ENCODE results near the gene GNPNAT1.

The GNPNAT1 gene

GRCh38 chr14:52791223-52792096, at the start of gene GNPNAT1:
GNPNAT1 (minus strand) TSS chr14:52791607; CDS start chr14:52784650, 6,957 bp downstream.
- H3K27me3 Mint-ChIP-seq, result no peaks in the 10 kb centered on the region
- peaks cover 1% of the 10 kb centered on the region for H3K36me3 Mint-ChIP-seq (ENCODE audit: low read depth)
- H3K4me3 Mint-ChIP-seq, result peak within 1 kb of the TSS; percentile 94
- ATAC-seq (peak; percentile 95), DNase-seq (peak; percentile 79)
- peaks cover 32% of the 10 kb centered on the region for H3K4me1 Mint-ChIP-seq
- no peaks in the 10 kb centered on the region for H3K9me3 Mint-ChIP-seq
- H3K27ac Mint-ChIP-seq, result peak within 1 kb of the TSS; percentile 70

- no peak overlapping the region for H3K27ac Mint-ChIP-seq
- H3K4me1 Mint-ChIP-seq, result no peaks in the 10 kb centered on the region
- no peaks in the 10 kb centered on the region for H3K9me3 Mint-ChIP-seq
- no peaks in the 10 kb centered on the region for H3K36me3 Mint-ChIP-seq (ENCODE audit: low read depth)
- ATAC-seq (no peak), DNase-seq (no peak)
- H3K4me3 Mint-ChIP-seq, result no peak overlapping the region
- no peaks in the 10 kb centered on the region for H3K27me3 Mint-ChIP-seq
Observed at GRCh38 chr14:52840877-52841276, 49.5 kb upstream of the GNPNAT1 start.

- no peak overlapping the region for H3K27ac Mint-ChIP-seq
- ATAC-seq (no peak), DNase-seq (no peak)
- no peaks in the 10 kb centered on the region for H3K27me3 Mint-ChIP-seq
- no peak overlapping the region for H3K4me3 Mint-ChIP-seq
- H3K36me3 Mint-ChIP-seq (ENCODE audit: low read depth), result no peaks in the 10 kb centered on the region
- no peaks in the 10 kb centered on the region for H3K4me1 Mint-ChIP-seq
- H3K9me3 Mint-ChIP-seq, result no peaks in the 10 kb centered on the region
Observed at GRCh38 chr14:52837451-52837850, 46.0 kb upstream of the GNPNAT1 start.

GRCh38 chr14:52836063-52836462, 44.7 kb upstream of the GNPNAT1 start:
- no peaks in the 10 kb centered on the region for H3K4me1 Mint-ChIP-seq
- H3K27me3 Mint-ChIP-seq, result no peaks in the 10 kb centered on the region
- H3K9me3 Mint-ChIP-seq, result no peaks in the 10 kb centered on the region
- H3K27ac Mint-ChIP-seq, result no peak overlapping the region
- ATAC-seq (no peak), DNase-seq (no peak)
- H3K4me3 Mint-ChIP-seq, result no peak overlapping the region
- no peaks in the 10 kb centered on the region for H3K36me3 Mint-ChIP-seq (ENCODE audit: low read depth)

- H3K4me1 Mint-ChIP-seq, result no peaks in the 10 kb centered on the region
- H3K9me3 Mint-ChIP-seq, result no peaks in the 10 kb centered on the region
- H3K27me3 Mint-ChIP-seq, result no peaks in the 10 kb centered on the region
- DNase-seq, result no peak
- no peak overlapping the region for H3K27ac Mint-ChIP-seq
- ATAC-seq, result no peak
- no peaks in the 10 kb centered on the region for H3K36me3 Mint-ChIP-seq (ENCODE audit: low read depth)
- H3K4me3 Mint-ChIP-seq, result no peak overlapping the region
Observed at GRCh38 chr14:52835122-52835903, 43.9 kb upstream of the GNPNAT1 start.

GRCh38 chr14:52834440-52834842, 43.0 kb upstream of the GNPNAT1 start:
- H3K4me1 Mint-ChIP-seq, result no peaks in the 10 kb centered on the region
- H3K4me3 Mint-ChIP-seq, result no peak overlapping the region
- H3K27me3 Mint-ChIP-seq, result no peaks in the 10 kb centered on the region
- no peak overlapping the region for H3K27ac Mint-ChIP-seq
- no peaks in the 10 kb centered on the region for H3K9me3 Mint-ChIP-seq
- H3K36me3 Mint-ChIP-seq (ENCODE audit: low read depth), result no peaks in the 10 kb centered on the region
- ATAC-seq (no peak), DNase-seq (no peak)

GRCh38 chr14:52833891-52834290, 42.5 kb upstream of the GNPNAT1 start:
- DNase-seq (no peak), ATAC-seq (no peak)
- no peaks in the 10 kb centered on the region for H3K36me3 Mint-ChIP-seq (ENCODE audit: low read depth)
- no peaks in the 10 kb centered on the region for H3K27me3 Mint-ChIP-seq
- no peaks in the 10 kb centered on the region for H3K9me3 Mint-ChIP-seq
- H3K4me3 Mint-ChIP-seq, result no peak overlapping the region
- no peaks in the 10 kb centered on the region for H3K4me1 Mint-ChIP-seq
- H3K27ac Mint-ChIP-seq, result no peak overlapping the region

GRCh38 chr14:52829527-52830185, 38.2 kb upstream of the GNPNAT1 start:
- Mint-ChIP-seq H3K4me1 (no peaks in the 10 kb centered on the region), H3K27ac (no peak overlapping the region), H3K9me3 (no peaks in the 10 kb centered on the region), H3K4me3 (no peak overlapping the region), H3K27me3 (no peaks in the 10 kb centered on the region), H3K36me3 (ENCODE audit: low read depth) (no peaks in the 10 kb centered on the region)
- no peak for ATAC-seq
- no peak for DNase-seq

GRCh38 chr14:52827426-52827825, 36.0 kb upstream of the GNPNAT1 start:
- H3K4me3 Mint-ChIP-seq, result no peak overlapping the region
- H3K4me1 Mint-ChIP-seq, result peaks cover 3% of the 10 kb centered on the region
- DNase-seq, result no peak
- no peak overlapping the region for H3K27ac Mint-ChIP-seq
- H3K36me3 Mint-ChIP-seq (ENCODE audit: low read depth), result no peaks in the 10 kb centered on the region
- no peak for ATAC-seq
- peaks cover 4% of the 10 kb centered on the region for H3K27me3 Mint-ChIP-seq
- no peaks in the 10 kb centered on the region for H3K9me3 Mint-ChIP-seq

- Mint-ChIP-seq H3K27ac (no peak overlapping the region), H3K4me3 (no peak overlapping the region), H3K4me1 (peaks cover 3% of the 10 kb centered on the region), H3K36me3 (ENCODE audit: low read depth) (no peaks in the 10 kb centered on the region), H3K27me3 (peaks cover 4% of the 10 kb centered on the region), H3K9me3 (no peaks in the 10 kb centered on the region)
- no peak for ATAC-seq
- DNase-seq, result no peak
Observed at GRCh38 chr14:52825085-52825484, 33.7 kb upstream of the GNPNAT1 start.

- peaks cover 3% of the 10 kb centered on the region for H3K4me1 Mint-ChIP-seq
- no peaks in the 10 kb centered on the region for H3K36me3 Mint-ChIP-seq (ENCODE audit: low read depth)
- ATAC-seq (no peak), DNase-seq (no peak)
- no peak overlapping the region for H3K27ac Mint-ChIP-seq
- H3K4me3 Mint-ChIP-seq, result no peak overlapping the region
- peaks cover 4% of the 10 kb centered on the region for H3K27me3 Mint-ChIP-seq
- H3K9me3 Mint-ChIP-seq, result no peaks in the 10 kb centered on the region
Observed at GRCh38 chr14:52824462-52824861, 33.1 kb upstream of the GNPNAT1 start.

GRCh38 chr14:52821805-52822250, 30.4 kb upstream of the GNPNAT1 start:
- no peaks in the 10 kb centered on the region for H3K36me3 Mint-ChIP-seq (ENCODE audit: low read depth)
- H3K27me3 Mint-ChIP-seq, result peaks cover 4% of the 10 kb centered on the region
- ATAC-seq (no peak), DNase-seq (no peak)
- no peak overlapping the region for H3K4me3 Mint-ChIP-seq
- no peaks in the 10 kb centered on the region for H3K9me3 Mint-ChIP-seq
- no peak overlapping the region for H3K27ac Mint-ChIP-seq
- H3K4me1 Mint-ChIP-seq, result peaks cover 3% of the 10 kb centered on the region

GRCh38 chr14:52808101-52808500, 16.7 kb upstream of the GNPNAT1 start:
- no peaks in the 10 kb centered on the region for H3K9me3 Mint-ChIP-seq
- ATAC-seq, result no peak
- H3K4me1 Mint-ChIP-seq, result no peaks in the 10 kb centered on the region
- no peaks in the 10 kb centered on the region for H3K36me3 Mint-ChIP-seq (ENCODE audit: low read depth)
- H3K27me3 Mint-ChIP-seq, result no peaks in the 10 kb centered on the region
- no peak for DNase-seq
- H3K27ac Mint-ChIP-seq, result no peak overlapping the region
- H3K4me3 Mint-ChIP-seq, result no peak overlapping the region

GRCh38 chr14:52806115-52806514, 14.7 kb upstream of the GNPNAT1 start:
- Mint-ChIP-seq H3K9me3 (no peaks in the 10 kb centered on the region), H3K27ac (no peak overlapping the region), H3K4me3 (no peak overlapping the region), H3K4me1 (peaks cover 3% of the 10 kb centered on the region), H3K27me3 (no peaks in the 10 kb centered on the region), H3K36me3 (ENCODE audit: low read depth) (no peaks in the 10 kb centered on the region)
- ATAC-seq (no peak), DNase-seq (no peak)

Measured in activated naive CD8-positive, alpha-beta T cell treated with anti-CD3 and anti-CD28 coated beads, Interleukin-2, amount 50 U/mL, for 24 hours (primary cell).